SK-N-MC (cell line): ENCODE measurements around the gene FOXN4.
A peak's percentile ranks its signal among the peaks of the same experiment; 100 is the strongest.

Source experiments
- DNase-seq: peaks from one replicate; pipeline ENCODE4 v3.0.0-alpha.2; 2011; ENCODE audit warnings: low read depth, low spot score
- H3K27ac ChIP-seq: fragments of 200-600 bp; sonication (generic); 2 replicates; pipeline ENCODE4 v1.5.1; 2016; ENCODE audit warnings: mixed run types
- H3K36me3 ChIP-seq: fragments of 200-600 bp; sonication (generic); 2 replicates; pipeline ENCODE4 v1.6.1; 2017; ENCODE audit warnings: antibody characterized with exemption, low read length, mixed read lengths; ENCODE audit not compliant: insufficient read depth
- H3K4me3 ChIP-seq: fragments of 200-600 bp; sonication (generic); 2 replicates; pipeline ENCODE4 v1.5.1; 2016
- H3K9ac ChIP-seq: fragments of 200-600 bp; sonication (generic); 2 replicates; pipeline ENCODE4 v1.8.0; 2017; ENCODE audit warnings: mixed run types, mixed read lengths; ENCODE audit not compliant: insufficient read length
- H3K9me3 ChIP-seq: fragments of 200-600 bp; sonication (generic); 2 replicates; pipeline ENCODE4 v1.6.1; 2017; ENCODE audit warnings: low read depth, mild to moderate bottlenecking, antibody characterized with exemption, low read length, moderate library complexity, mixed read lengths
- EZH2 ChIP-seq: fragments of 200-600 bp; sonication (generic); IDR thresholded peaks from one replicate; pipeline ENCODE4 v1.6.1; 2017; ENCODE audit warnings: antibody characterized with exemption
- FOXP2 ChIP-seq: optimal IDR thresholded peaks from 2 replicates; pipeline ENCODE3; 2011; ENCODE audit warnings: mild to moderate bottlenecking, moderate library complexity; ENCODE audit not compliant: insufficient read depth; ENCODE audit errors: extremely low read length, control extremely low read depth
- POLR2AphosphoS5 ChIP-seq: IDR thresholded peaks from 2 replicates; pipeline ENCODE4 v1.6.1; 2012; ENCODE audit warnings: mild to moderate bottlenecking, low read depth, low read length, borderline replicate concordance

FOXN4 gene

GRCh38 chr12:109310247-109311125 is 1.4 kb upstream of the FOXN4 start:
- Histone ChIP-seq H3K4me3 (peak overlapping the region; percentile 74), H3K27ac (no peak overlapping the region), H3K9me3 (no peaks in the 10 kb centered on the region), H3K9ac (no peak overlapping the region), H3K36me3 (no peaks in the 10 kb centered on the region)
- TF ChIP-seq FOXP2 = no peak
- no peak for TF ChIP-seq EZH2
- no peak for TF ChIP-seq POLR2AphosphoS5
- DNase-seq = no peak

DNA sequence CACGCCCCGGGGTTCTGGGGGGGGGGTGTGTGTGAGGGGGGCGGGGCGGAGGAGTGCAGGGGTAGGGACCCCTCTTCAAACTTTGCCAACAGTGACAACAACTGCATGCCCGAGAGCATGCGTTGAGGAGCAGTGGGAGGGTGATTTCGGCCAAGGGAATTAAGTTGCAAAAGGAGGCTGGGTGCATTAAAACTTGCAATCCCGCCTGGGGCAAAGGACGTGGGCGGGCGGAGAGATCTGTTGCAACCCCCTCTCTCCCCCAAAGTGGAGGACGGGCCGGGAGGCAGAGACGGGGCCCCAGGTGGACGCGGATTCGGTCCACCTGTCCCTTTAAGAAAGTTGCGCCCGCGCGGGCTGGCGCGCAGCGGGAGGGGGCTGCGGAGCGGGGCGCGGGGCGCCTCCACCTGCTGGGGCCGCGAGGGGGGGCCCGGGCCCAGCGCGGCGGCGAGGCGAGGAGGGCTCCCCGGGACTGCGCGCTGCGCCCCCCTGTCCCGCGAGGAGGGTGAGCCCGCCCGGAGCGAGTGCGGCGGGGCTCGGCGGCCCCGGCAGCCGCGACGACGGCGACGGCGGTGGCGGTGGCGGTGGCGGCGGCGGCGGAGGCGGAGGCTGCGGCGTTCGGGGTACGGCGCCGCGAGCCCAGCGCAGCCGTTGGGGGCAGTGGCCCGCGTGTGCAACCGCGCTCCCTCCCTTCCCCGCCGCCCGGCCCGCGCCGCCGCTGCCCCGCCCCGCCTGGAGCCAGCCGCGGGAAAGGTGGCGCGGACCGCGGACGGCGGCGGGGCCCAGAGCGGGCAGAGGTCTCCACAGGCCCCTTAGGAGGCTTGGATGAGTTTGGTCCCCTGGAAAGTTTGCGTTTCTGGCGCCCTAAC is 530 bp upstream of the FOXN4 start:
- H3K9me3 ChIP-seq = no peaks in the 10 kb centered on the region
- H3K4me3 ChIP-seq = peak overlapping the region; percentile 78
- H3K27ac ChIP-seq = no peak overlapping the region
- DNase-seq = no peak
- TF ChIP-seq EZH2 = no peak
- no peaks in the 10 kb centered on the region for H3K36me3 ChIP-seq
- H3K9ac ChIP-seq = no peak overlapping the region

DNA sequence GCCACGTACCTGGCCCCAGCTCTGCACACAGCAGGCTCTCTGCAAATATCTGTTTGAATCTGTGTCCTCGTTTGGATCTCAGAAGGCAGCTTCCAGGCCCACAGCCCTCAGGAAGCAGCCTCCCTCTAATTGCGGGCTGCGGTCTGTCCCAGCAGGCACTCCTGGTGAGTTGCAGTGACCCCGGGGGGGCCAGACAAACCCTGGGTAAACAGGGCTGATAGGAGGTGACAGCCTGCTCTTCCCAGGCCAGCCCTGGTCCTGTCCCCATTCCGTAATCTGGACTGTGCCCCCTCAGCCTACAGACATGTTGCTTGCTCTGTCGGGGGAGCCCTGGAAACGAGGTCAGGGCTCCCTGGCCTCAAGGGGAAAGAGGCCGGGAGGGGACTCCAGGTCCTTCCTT is 2.0 kb downstream of the FOXN4 start:
- Histone ChIP-seq H3K4me3 (no peak overlapping the region), H3K9ac (no peak overlapping the region), H3K36me3 (no peaks in the 10 kb centered on the region), H3K9me3 (no peaks in the 10 kb centered on the region), H3K27ac (no peak overlapping the region)
- DNase-seq = no peak
- no peak for TF ChIP-seq EZH2

GRCh38 chr12:109305547-109305946 is 3.5 kb downstream of the FOXN4 start:
- DNase-seq = no peak
- Histone ChIP-seq H3K9ac (no peak overlapping the region), H3K4me3 (no peak overlapping the region), H3K27ac (no peak overlapping the region), H3K9me3 (no peaks in the 10 kb centered on the region), H3K36me3 (no peaks in the 10 kb centered on the region)
- TF ChIP-seq FOXP2 (no peak), EZH2 (no peak), POLR2AphosphoS5 (no peak)

- no peak overlapping the region for H3K4me3 ChIP-seq
- DNase-seq = no peak
Measured at GRCh38 chr12:109304485-109304884, 4.6 kb downstream of the FOXN4 start.

GRCh38 chr12:109302770-109303169 is 6.3 kb downstream of the FOXN4 start:
- no peaks in the 10 kb centered on the region for H3K9me3 ChIP-seq
- no peak overlapping the region for H3K27ac ChIP-seq
- DNase-seq = no peak
- H3K9ac ChIP-seq = no peak overlapping the region
- H3K36me3 ChIP-seq = no peaks in the 10 kb centered on the region
- TF ChIP-seq EZH2 (no peak), POLR2AphosphoS5 (no peak), FOXP2 (no peak)
- H3K4me3 ChIP-seq = no peak overlapping the region

More at GRCh38 chr12:109304485-109304884, 4.6 kb downstream of the FOXN4 start:
- TF ChIP-seq POLR2AphosphoS5 = no peak
- no peak for TF ChIP-seq FOXP2
- no peak for TF ChIP-seq EZH2
- H3K9me3 ChIP-seq = no peaks in the 10 kb centered on the region
- no peak overlapping the region for H3K27ac ChIP-seq
- H3K9ac ChIP-seq = no peak overlapping the region
- H3K36me3 ChIP-seq = no peaks in the 10 kb centered on the region

DNA sequence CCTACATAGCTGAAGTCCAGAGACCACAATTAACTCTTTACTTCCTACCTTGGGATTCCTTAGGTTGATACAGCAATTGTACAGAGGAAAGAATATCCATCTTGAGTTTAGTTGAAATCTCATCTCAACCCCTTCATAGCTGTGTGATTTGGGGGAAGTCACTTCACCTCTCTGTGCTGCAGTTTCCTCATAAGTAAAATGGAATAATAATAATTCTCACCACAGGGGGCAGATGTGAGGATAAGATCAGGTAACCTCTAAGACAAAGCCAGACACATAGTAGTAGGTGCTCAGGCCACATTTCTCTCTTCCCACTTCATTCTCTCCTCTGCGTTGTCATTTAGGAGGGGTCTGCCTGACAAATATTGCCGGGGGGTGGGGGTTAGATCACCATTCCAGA is 6.7 kb downstream of the FOXN4 start:
- Histone ChIP-seq H3K9ac (no peak overlapping the region), H3K4me3 (no peak overlapping the region), H3K36me3 (no peaks in the 10 kb centered on the region), H3K27ac (no peak overlapping the region), H3K9me3 (no peaks in the 10 kb centered on the region)
- no peak for TF ChIP-seq FOXP2
- TF ChIP-seq EZH2 = no peak
- TF ChIP-seq POLR2AphosphoS5 = no peak
- no peak for DNase-seq

GRCh38 chr12:109301643-109302168 is 7.4 kb downstream of the FOXN4 start:
- H3K4me3 ChIP-seq = no peak overlapping the region
- no peak for DNase-seq
- no peaks in the 10 kb centered on the region for H3K36me3 ChIP-seq
- TF ChIP-seq FOXP2 = no peak
- TF ChIP-seq EZH2 = no peak
- TF ChIP-seq POLR2AphosphoS5 = no peak
- no peak overlapping the region for H3K27ac ChIP-seq
- no peaks in the 10 kb centered on the region for H3K9me3 ChIP-seq
- H3K9ac ChIP-seq = no peak overlapping the region
